Adrenal gland (tissue), 5 donors: ENCODE results near the gene SKP1.

ENCODE experiments used
- POLR2A ChIP-seq, 2 donors: fragments of 450-650 bp; IDR thresholded peaks; one replicate each; pipeline ENCODE4 v1.6.1; 2017; ENCODE audit warnings: antibody characterized with exemption in 2 of 2, mild to moderate bottlenecking in 2 of 2, moderate library complexity in 1 of 2
- TF ChIP-seq, protein P1 (sequence below), 6 experiments: fragments of 450-650 bp in 4 of 6; fragments of 200-600 bp in 2 of 6; sonication (generic) in 1 of 6; IDR thresholded peaks; 1 replicate in 5 of 6; 2 replicates in 1 of 6; pipeline versions ENCODE4 v1.5.1 to v1.8.0; 2016 to 2021; ENCODE audit warnings: antibody characterized with exemption in 6 of 6, mild to moderate bottlenecking in 2 of 6, moderate library complexity in 1 of 6
- donor health status: DM: no; HTN: no; CAD: no.

- TF ChIP-seq, protein P1, sequence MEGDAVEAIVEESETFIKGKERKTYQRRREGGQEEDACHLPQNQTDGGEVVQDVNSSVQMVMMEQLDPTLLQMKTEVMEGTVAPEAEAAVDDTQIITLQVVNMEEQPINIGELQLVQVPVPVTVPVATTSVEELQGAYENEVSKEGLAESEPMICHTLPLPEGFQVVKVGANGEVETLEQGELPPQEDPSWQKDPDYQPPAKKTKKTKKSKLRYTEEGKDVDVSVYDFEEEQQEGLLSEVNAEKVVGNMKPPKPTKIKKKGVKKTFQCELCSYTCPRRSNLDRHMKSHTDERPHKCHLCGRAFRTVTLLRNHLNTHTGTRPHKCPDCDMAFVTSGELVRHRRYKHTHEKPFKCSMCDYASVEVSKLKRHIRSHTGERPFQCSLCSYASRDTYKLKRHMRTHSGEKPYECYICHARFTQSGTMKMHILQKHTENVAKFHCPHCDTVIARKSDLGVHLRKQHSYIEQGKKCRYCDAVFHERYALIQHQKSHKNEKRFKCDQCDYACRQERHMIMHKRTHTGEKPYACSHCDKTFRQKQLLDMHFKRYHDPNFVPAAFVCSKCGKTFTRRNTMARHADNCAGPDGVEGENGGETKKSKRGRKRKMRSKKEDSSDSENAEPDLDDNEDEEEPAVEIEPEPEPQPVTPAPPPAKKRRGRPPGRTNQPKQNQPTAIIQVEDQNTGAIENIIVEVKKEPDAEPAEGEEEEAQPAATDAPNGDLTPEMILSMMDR (IDR thresholded peaks at IDR 0.05): no peak
- TF ChIP-seq POLR2A (IDR thresholded peaks at IDR 0.05): no peak
Measured at GRCh38 chr5:134153241-134153640, 23.5 kb downstream of the SKP1 start.
